Measurements from ENCODE around the gene SLC10A3. TPM values are rescaled to one million over a fixed set of nuclear protein-coding genes. Genes with fewer than 3 reads are reported as not detected.

Gene SLC10A3
- total RNA-seq, 2 experiments from 2014 or later, result 13.2 to 14.1 TPM

- ChIA-PET CTCF (no interaction called here), POLR2A (interaction anchor here (3.2 kb wide), 1 partner anchor 132 kb away, joined by 14 read pairs; no protein-coding TSS in a partner anchor)
- no peak overlapping the region for H3K27ac Mint-ChIP-seq
- ATAC-seq (no peak), DNase-seq (no peak)
- peaks cover 7% of the 10 kb centered on the region for H3K4me1 Mint-ChIP-seq (ENCODE audit: low read depth)
- TF ChIP-seq, protein P1, sequence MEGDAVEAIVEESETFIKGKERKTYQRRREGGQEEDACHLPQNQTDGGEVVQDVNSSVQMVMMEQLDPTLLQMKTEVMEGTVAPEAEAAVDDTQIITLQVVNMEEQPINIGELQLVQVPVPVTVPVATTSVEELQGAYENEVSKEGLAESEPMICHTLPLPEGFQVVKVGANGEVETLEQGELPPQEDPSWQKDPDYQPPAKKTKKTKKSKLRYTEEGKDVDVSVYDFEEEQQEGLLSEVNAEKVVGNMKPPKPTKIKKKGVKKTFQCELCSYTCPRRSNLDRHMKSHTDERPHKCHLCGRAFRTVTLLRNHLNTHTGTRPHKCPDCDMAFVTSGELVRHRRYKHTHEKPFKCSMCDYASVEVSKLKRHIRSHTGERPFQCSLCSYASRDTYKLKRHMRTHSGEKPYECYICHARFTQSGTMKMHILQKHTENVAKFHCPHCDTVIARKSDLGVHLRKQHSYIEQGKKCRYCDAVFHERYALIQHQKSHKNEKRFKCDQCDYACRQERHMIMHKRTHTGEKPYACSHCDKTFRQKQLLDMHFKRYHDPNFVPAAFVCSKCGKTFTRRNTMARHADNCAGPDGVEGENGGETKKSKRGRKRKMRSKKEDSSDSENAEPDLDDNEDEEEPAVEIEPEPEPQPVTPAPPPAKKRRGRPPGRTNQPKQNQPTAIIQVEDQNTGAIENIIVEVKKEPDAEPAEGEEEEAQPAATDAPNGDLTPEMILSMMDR (IDR thresholded peaks at IDR 0.05), result no peak
- H3K9me3 Mint-ChIP-seq, result no peaks in the 10 kb centered on the region
- no peaks in the 10 kb centered on the region for H3K27me3 Mint-ChIP-seq
- intact Hi-C loops (cut with micrococcal nuclease), result no loop called here
- no peak overlapping the region for H3K4me3 Mint-ChIP-seq
- peaks cover 10% of the 10 kb centered on the region for H3K36me3 Mint-ChIP-seq (ENCODE audit: low read depth)
These were observed 42.3 kb upstream of the SLC10A3 start for GRCh38 chrX:154532690-154533089.

GRCh38 chrX:154531626-154532025 is 41.2 kb upstream of the SLC10A3 start:
- Mint-ChIP-seq H3K4me1 (ENCODE audit: low read depth) (peaks cover 14% of the 10 kb centered on the region), H3K36me3 (ENCODE audit: low read depth) (peaks cover 10% of the 10 kb centered on the region), H3K27me3 (no peaks in the 10 kb centered on the region), H3K9me3 (no peaks in the 10 kb centered on the region), H3K27ac (no peak overlapping the region), H3K4me3 (no peak overlapping the region)
- no peak for ATAC-seq
- intact Hi-C loops (cut with micrococcal nuclease), result no loop called here
- DNase-seq, result no peak
- TF ChIP-seq, protein P1 (IDR thresholded peaks at IDR 0.05), result no peak
- ChIA-PET POLR2A (no interaction called here), CTCF (no interaction called here)

DNA sequence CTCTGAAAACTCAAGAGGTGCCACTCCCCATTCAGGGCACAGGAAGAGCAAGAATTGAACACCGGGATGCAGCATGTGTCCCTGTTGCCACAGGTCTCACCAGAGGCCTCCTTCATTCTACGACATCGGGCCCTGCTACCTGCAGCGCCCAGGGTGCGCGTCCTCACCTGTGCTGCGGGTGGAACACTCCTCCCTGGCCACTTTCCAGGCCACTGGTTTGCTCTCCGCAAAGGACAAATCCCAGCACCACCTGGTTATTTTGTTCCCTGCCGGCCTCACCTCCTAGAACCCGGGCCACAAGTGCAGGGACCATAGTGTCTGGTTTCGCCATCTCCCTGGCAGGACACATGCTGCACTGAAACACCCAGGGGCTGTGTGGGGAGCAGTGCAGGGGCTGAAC is 39.9 kb upstream of the SLC10A3 start:
- CTCF ChIA-PET, result no interaction called here
- DNase-seq (no peak), ATAC-seq (no peak)
- Mint-ChIP-seq H3K27ac (peak overlapping the region; percentile 20), H3K27me3 (no peaks in the 10 kb centered on the region), H3K36me3 (ENCODE audit: low read depth) (peaks cover 10% of the 10 kb centered on the region), H3K4me1 (ENCODE audit: low read depth) (peaks cover 25% of the 10 kb centered on the region), H3K9me3 (no peaks in the 10 kb centered on the region), H3K4me3 (no peak overlapping the region)
- TF ChIP-seq, protein P1 (IDR thresholded peaks at IDR 0.05), result no peak
- intact Hi-C loops (cut with micrococcal nuclease), result no loop called here
- POLR2A ChIA-PET, result no interaction called here

DNA sequence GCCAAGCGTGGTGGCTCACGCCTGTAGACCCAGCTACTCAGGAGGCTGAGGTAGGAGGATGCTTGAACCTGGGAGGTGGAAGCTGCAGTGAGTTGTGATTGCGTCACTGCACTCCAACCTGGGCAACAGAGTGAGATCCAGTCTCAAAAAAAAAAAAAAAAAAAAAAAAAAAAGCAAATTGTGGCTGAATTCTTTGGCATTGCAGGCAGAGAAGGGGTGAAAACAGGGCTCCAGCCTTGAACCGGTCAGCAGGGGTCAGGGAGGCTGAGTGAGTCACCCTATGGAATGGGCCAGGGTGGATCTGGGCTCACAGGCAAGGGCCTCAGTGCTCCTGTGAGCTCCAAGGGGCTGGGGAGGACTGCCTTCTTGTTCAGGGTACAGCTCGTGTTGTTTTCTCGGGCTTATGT is 38.8 kb upstream of the SLC10A3 start:
- Mint-ChIP-seq H3K9me3 (no peaks in the 10 kb centered on the region), H3K27me3 (no peaks in the 10 kb centered on the region), H3K36me3 (ENCODE audit: low read depth) (peaks cover 6% of the 10 kb centered on the region), H3K4me1 (ENCODE audit: low read depth) (peaks cover 20% of the 10 kb centered on the region), H3K27ac (no peak overlapping the region), H3K4me3 (no peak overlapping the region)
- TF ChIP-seq, protein P1 (IDR thresholded peaks at IDR 0.05), result no peak
- CTCF ChIA-PET, result no interaction called here
- ATAC-seq (no peak), DNase-seq (no peak)
- POLR2A ChIA-PET, result interaction anchor here (1.0 kb wide), 1 partner anchor 43 kb away, joined by 5 read pairs; the partner anchor contains the start of gene UBL4A
- intact Hi-C loops (cut with micrococcal nuclease), result no loop called here

GRCh38 chrX:154526901-154527675 is 36.7 kb upstream of the SLC10A3 start:
- Mint-ChIP-seq H3K27ac (peak overlapping the region; percentile 64), H3K9me3 (no peaks in the 10 kb centered on the region), H3K27me3 (no peaks in the 10 kb centered on the region), H3K4me1 (ENCODE audit: low read depth) (peaks cover 20% of the 10 kb centered on the region), H3K4me3 (no peak overlapping the region), H3K36me3 (ENCODE audit: low read depth) (peaks cover 3% of the 10 kb centered on the region)
- DNase-seq, result peak; percentile 79
- intact Hi-C loops (cut with micrococcal nuclease), result no loop called here
- ChIA-PET POLR2A (interaction anchor here (0.9 to 1.5 kb wide), 6 partner anchors 8 to 128 kb away, joined by 3 to 5 read pairs (median 4); partner anchors contain the start of gene UBL4A), CTCF (interaction anchor here (0.9 to 1.7 kb wide), 9 partner anchors 9 to 83 kb away, joined by 3 to 8 read pairs (median 4); partner anchors contain the start of genes FAM50A and SLC10A3)
- ATAC-seq, result peak; percentile 95
- TF ChIP-seq, protein P1 (IDR thresholded peaks at IDR 0.05), result peak; percentile 21

All from activated CD8-positive, alpha-beta T cell treated with anti-CD3 and anti-CD28 coated beads for 36 hours (primary cell).